SKM-1 (cell line): ENCODE results near the gene TAS2R20.

ENCODE experiments used
- DNase-seq: peaks from one replicate; lab custom pipeline; 2025; ENCODE audit not compliant: unreplicated experiment; lab: John Stamatoyannopoulos, UW

TAS2R20 gene

DNA sequence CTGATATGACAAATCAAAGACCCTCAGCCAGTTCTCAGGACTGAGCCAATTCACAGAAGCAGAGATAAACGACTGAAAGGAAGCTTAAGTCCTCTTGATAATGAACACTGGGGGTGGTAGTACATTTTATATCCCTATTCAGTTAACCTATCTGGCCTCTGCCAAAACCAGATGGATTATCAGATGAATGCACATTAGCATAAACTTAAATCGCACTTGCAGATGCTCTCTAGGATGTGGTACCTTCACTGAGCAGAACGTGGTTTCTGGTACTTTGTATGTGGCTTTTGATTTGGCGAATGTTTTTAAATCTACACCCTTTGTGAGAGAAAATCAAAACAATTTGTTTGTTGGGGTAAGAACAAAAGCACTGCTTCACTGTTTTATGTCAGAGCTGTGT lies 37.9 kb downstream of the TAS2R20 start:
- DNase-seq = no peak

DNA sequence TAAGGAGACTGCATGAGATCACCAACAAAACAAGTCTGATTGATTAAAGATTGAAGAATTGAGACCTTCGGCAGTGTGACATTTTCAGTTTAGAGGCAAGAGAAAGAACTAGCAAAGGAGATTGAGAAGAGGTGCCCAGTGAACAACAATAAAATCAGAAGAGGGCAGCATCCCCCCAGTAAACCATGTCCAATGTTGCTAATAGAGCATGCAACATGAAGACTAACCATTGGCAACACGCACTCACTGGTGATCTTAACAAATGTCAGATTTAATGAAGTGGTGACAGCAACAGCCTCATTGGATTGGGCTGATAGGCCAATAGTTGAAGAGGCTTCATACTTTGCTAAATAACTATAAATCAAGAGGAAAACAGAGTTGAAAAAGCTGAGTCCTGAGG lies 38.3 kb downstream of the TAS2R20 start:
- no peak for DNase-seq

DNA sequence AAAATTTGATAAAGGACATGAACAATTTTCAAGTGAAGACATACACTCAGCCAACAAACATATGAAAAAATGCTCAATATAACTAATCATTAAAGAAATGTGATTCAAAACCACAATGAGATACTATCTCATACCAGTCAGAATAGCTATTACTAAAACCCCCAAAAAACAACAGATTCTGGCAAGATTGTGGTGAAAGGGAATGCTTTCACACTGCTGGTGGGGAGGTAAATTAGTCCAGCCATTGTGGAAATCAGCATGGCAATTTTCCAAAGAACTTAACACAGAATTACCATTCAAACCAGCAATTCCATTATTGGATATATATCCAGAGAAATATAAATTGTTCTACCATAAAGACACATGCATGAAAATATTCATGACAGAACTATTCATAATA lies 40.4 kb downstream of the TAS2R20 start:
- DNase-seq = no peak

DNA sequence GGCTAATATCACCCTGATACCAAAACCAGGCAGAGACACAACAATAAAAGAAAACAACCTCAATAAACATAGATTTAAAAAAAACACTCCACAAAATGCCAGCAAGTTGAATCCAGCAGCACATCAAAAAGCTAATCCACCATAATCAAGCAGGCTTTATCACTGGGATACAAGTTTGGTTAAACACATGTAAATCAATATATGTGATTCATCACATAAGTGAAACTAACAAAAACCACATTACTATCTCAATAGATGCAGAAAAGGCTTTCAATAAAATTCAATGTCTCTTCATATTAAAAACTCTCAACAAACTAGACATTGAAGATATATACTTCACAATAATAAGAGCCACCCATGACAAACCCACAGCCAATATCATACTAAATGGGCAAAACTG lies 42.0 kb downstream of the TAS2R20 start:
- no peak for DNase-seq

DNA sequence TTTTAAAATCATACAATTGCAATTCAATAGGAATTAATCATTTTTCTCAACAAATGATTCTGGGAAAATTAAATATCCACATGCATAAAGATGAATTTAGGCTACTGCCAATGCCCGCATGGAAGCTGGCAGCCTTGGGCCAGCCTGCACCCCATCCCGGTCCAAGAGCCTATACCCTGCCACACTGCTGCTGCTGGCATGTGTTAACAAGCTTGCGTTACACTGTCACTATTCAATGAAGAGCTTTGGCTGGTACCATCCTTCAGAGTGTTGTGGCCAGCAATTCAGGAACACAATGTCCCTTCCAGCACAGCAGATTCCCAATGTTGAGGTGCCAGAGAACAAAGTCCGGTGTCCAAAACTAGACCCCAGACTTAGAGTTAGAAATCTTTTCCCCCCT lies 45.5 kb downstream of the TAS2R20 start:
- no peak for DNase-seq
